Activated CD4-positive, alpha-beta T cell treated with anti-CD3 and anti-CD28 coated beads, Interleukin-2, amount 50 U/mL, for 24 hours (primary cell): Measurements from ENCODE around the gene ABHD11.
"Not testable (repeated sequence)": the region's sequence is repeated elsewhere in the genome, so short reads cannot be mapped to it uniquely, and the experiment has no call there.

Experiments
- DNase-seq, 2 donors: peaks; one replicate each; pipeline ENCODE4 v3.0.0-alpha.2; 2020; ENCODE audit warnings: low read depth in 1 of 2, low spot score in 1 of 2

ABHD11 gene

DNA sequence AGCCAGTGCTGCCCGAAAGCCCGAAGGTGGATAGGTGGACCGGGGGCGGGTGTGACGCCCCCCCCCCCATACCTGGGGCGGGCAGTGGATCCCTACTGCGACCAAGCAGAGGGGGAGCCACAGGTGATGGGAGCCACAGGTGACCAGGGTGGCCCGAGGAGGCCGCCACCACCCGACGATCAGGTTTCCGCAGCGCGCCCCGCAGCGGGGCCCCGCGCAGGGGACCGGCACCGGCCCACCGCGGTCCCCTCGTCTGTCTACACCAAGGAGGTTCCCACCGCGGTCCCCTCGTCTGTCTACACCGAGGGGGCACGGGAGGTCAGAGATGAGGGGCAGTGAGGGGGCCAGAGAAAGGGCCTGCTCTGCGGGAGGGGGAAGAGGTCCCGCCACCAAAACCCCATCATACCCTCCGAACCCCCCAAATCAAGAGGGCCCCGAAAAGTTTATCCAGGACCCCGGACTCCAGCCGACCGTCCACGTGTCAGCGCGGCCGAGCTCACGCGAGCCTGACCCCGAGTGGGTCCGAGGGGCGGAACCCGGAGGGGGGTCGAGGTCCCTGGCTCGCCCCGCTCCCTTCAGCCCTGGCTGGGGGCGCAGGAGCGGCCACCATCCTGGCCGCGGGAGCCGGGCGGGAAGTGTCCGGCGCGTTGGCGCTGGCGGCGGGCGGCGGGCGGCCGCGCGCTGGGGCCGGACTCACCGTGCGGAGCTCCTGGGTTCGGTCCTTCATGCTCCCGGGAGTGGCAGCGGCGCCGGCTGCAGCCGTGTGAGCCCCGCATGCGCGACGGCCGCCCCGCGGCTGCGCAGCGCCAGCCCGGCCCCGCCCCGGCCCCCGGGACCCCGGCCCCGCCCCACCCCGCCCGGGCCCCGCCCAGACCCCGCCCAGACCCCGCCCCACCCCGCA lies 19.4 kb downstream of the ABHD11 start, which contains the start of gene STX1A:
Gene STX1A, minus strand, starts transcription at position 765 of the 901 bp plus-strand sequence. Its CDS starts 38 bp downstream, at position 727.
- peak; percentile 46 to 48 for DNase-seq

- DNase-seq = no peak
Observed at GRCh38 chr7:73718438-73718881, 20.1 kb downstream of the ABHD11 start.

DNA sequence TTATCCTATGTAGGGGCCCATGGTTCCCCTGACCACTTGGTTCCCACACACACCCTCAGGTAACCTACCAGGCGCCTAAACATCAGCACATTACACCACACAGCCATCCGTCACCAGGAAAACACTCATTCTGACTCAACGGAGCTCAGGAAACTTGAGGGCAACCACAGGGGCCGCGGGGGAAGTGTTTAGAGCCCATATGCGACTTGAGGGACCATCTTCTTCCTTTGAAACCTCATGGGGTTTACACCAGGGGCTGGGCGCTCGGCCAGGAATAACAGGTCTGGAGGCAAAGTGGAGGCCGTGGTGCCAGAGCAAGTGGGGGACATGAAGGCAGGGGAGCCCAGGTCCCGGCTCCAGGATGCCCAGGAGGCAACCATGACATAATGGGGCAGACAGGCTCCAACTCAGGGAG lies 20.6 kb downstream of the ABHD11 start:
- DNase-seq = peak; percentile 50 to 76

GRCh38 chr7:73717025-73717807 lies 21.4 kb downstream of the ABHD11 start:
- no peak for DNase-seq

DNA sequence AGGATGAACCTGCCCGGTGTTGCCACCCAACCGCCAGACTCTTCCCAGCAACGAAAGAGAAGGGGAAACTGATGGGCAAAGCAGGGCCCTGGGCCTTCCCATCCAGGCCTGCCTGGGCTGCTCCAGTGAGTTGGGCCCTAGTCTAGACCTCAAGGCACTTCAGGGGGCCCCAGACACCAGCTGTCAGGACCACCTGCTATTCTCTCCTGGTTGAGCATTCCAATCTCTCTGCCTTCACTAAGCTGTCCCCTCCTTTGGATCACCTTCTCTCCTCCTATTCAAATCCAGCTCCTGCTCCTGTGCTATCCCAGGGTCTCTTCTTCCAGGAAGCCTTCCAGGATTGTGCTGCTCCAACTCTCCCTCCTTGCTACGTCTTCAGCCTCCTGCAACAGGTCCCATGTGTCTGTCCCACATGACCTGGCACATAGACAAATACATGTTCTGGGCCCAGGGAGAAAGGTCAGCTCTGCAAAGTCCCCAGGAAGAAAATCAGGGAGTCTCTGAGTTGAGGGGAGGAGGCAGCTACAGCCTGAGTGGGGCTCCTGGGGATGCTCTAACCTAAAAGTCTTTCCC lies 22.2 kb downstream of the ABHD11 start:
- no peak for DNase-seq

GRCh38 chr7:73715648-73716317 lies 22.8 kb downstream of the ABHD11 start:
- peak in 1 of 2 donors; percentile 64 for DNase-seq

DNA sequence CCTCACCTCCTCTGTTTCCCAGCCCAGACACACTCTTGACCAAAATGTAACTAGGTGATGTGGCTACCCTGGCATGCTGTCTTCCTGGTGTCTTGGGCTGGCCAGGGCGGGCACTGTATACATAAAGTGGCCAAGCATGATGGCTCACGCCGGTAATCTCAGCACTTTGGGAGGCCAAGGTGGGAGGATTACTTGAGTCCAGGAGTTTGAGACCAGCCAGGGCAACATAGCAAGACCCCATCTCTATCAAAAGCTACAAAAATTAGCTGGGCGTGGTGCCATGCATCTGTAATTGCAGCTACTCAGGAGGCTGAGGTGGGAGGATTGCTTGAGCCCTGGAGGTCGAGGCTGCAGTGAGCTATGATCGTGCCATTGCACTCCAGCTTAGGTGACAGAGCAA lies 25.3 kb downstream of the ABHD11 start:
- DNase-seq = not testable (repeated sequence)

DNA sequence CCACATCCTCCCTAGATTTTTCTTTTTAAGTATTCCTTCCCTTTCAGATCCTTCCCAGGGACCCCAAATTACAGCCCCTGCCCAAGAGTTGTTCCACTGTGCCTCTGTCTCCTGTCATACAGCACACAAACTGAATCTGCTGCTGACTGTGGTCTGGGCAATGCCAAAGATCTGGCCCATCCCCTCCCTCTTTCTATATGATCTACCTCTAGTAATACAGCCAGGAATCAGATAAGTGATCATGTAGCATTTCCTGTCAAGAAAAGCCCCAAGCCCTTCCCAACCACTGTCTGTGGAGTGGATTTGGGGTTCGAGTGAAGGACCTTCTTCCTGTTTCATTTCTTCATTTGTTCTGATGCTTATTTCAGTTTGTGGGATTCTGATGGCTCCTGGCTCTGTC lies 25.8 kb downstream of the ABHD11 start:
- no peak for DNase-seq

- no peak for DNase-seq
Observed at GRCh38 chr7:73708961-73709549, 29.5 kb downstream of the ABHD11 start.

- no peak for DNase-seq
Observed at GRCh38 chr7:73707045-73707631, 31.5 kb downstream of the ABHD11 start.

- DNase-seq = no peak
Observed at GRCh38 chr7:73706126-73707044, 32.2 kb downstream of the ABHD11 start.

DNA sequence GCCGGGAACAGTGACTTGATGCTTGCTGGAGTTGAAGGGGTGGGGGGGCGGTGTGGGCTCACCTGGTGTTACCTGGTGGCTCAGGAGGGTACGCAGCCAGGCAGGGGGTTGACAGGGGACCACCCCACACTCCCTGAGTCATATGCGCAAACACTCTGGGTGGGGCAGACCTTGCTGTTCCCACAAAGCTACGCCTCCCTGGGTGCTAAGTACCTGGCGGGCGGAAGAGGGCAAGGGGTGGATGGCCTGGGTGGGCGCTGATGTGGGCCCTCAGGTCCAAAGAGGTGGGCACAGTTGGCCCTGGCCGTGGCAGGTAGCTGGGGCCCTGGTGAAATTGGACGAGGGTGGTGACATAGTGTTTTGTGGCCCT lies 33.1 kb downstream of the ABHD11 start:
- DNase-seq = no peak

DNA sequence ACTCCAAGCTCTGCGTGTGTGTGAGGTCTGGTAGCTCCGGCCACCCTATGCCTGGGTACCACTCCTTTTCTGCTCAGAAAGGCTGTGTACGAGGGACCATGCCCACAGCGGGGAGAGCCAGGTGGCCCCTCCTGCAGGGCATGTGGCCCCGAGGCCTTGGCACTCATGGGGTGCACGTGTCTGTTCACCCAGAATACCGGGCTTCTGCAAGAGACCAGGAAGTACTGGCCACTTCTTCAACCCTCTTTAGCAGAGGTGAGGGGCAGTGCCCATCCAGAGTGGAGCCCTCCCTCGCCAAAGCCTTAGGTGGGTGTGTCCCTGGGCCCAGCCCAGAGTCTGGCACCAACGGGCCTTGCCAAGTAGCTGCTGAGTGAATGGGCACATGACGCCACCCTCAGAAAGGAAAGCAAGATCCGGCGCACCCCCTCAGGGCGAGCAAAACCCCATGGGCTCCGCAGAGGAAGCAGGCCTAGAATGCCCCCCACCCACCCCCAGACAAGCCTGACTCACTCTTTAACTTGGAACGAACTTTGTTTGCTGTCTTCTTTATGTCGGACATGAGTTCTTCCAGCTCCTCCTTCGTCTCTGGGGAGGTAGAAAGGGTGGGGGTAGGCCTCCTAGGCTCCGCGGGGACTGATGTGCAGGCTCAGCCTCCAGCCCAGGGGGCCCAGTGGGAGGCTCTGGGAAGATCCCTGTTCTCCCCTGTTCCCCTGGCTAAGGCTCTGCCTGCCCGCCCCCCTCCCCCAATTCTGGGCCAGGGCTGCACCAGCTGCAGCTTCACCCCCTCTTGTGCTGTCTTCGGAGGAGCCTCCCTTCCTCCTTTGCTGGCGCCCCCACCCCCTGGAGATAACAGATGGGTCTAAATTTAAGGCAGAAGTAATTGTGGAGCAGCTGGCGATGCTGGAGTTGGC lies 33.7 kb downstream of the ABHD11 start:
- no peak for DNase-seq

DNA sequence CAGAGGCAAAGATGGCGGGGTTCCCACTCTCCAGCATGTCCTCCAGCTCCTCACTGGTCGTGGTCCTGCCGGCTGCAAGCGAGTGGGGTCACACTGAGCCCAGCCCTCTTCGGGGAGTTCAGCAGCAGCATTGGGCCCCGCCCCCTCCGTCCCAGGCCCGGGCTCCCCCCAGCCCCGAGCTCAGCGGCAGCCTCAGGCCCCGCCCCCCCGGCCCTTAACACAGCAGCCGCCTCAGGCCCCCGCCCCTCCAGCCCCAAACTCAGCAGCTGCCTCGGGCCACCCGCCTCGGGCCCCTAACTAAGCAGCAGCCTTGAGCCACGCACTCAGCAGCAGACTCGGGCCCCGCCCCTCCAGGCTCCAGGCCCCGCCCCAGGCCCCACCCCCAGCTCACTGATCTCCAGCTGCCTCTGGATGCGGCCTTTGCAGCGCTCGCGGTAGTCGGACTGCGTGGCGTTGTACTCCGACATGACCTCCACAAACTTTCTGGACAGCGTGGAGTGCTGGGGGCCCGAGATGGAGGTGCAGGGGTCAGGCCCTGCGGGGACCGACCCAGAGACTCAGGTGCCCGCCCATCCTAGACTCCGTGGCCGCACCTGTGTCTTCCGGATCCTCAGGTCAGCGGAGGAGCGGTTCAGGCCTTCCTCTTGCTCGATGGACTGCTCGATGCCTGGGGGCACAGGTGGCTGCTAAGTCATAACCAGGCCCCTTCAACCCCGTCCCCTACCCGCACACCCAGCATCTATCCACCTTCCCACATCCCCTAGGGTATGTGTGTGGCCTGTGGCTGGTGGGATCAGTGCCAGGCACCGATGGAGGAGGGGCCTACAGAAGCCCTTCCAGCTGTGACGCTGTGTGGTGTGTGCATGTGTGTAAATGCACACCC lies 34.6 kb downstream of the ABHD11 start:
- DNase-seq = no peak

GRCh38 chr7:73703225-73703624 lies 35.4 kb downstream of the ABHD11 start:
- no peak for DNase-seq

- no peak for DNase-seq
Observed at GRCh38 chr7:73702665-73703064, 35.9 kb downstream of the ABHD11 start.

GRCh38 chr7:73702226-73702625 lies 36.4 kb downstream of the ABHD11 start:
- DNase-seq = no peak
